ENCODE measurements around the gene SORBS1. TPM values are rescaled to one million over a fixed set of nuclear protein-coding genes. Genes with fewer than 3 reads are reported as not detected.

SORBS1 gene
- total and polyA plus RNA-seq, 9 of the 15 experiments (the other 6 are each of a cell fraction or from before 2014, with no cell fraction given) = 2.0 to 13.3 (median 6.5) TPM

DNA sequence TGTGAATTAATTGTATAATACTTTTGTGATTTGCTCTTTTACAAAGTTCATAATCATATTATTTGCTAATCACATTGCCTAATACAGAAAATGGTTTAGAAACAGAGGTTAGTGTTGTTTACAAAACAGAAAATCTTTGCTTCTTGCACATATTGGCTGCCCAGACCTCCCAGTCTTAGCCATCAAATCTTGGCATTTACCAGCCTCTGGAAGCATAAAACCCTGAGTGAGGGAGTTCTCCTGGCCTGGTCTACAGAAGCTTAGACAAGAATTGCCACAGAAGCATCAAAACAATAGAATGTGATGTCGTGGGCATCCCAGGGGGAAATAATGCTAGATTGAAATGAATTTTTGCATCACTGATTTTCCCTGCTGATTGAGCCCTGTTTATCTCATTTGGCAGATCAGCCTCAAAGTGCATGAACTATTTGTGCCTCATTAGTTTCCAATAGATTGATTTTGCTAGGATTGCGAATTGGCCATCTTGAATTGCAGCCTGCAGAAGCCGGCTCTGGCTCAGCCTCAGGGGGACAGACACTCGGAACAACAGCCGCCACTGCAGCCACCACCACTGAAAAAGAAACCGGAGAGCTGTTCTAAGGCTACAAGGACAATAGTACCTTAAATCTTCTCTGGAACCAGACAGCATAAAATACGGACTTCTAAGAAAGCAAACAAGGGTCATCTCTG is 11.1 kb upstream of the SORBS1 start:
- no peaks in the 10 kb centered on the region for H3K79me2 ChIP-seq (ENCODE audit: control insufficient read depth, insufficient read depth, low read length)
- intact Hi-C loops (cut with micrococcal nuclease) = no loop called here

More for the DNA sequence above, 11.1 kb upstream of the SORBS1 start:
- Histone ChIP-seq H3K4me2 (ENCODE audit: insufficient read depth, low read length) (no peak overlapping the region), H3K9me1 (ENCODE audit: control insufficient read depth, insufficient read depth, low read length) (no peaks in the 10 kb centered on the region), H4K20me1 (replicated peaks; ENCODE audit: control insufficient read depth, insufficient read depth, low read length) (no peaks in the 10 kb centered on the region), H3K4me1 (replicated peaks in 1 of 2; ENCODE audit: control insufficient read depth in 2 of 2, insufficient read depth in 2 of 2, low read length in 2 of 2) (no peaks in the 10 kb centered on the region; a peak in 1 of 5 replicates), H3K9me3 (replicated peaks; ENCODE audit: control insufficient read depth, insufficient read depth, low read depth, low read length) (no peaks in the 10 kb centered on the region), H3K27me3 (ENCODE audit: control insufficient read depth in 2 of 2, insufficient read depth in 2 of 2, low read length in 2 of 2) (no peaks in the 10 kb centered on the region), H3K9ac (ENCODE audit: insufficient read depth in 1 of 2, low read depth in 2 of 2, low read length in 2 of 2) (no peak overlapping the region), H3K27ac (ENCODE audit: extremely low read depth, low read depth, low read length) (no peak overlapping the region), H2AFZ (ENCODE audit: low read depth, low read length) (no peak overlapping the region), H3K36me3 (ENCODE audit: control insufficient read depth, insufficient read depth, low read length) (no peaks in the 10 kb centered on the region), H3K4me3 (no peak overlapping the region)
- in situ Hi-C loops (cut with MboI) = no loop called here
- no peak for ATAC-seq
- FAIRE-seq = no peak
- WGBS (ENCODE audit: insufficient coverage, low coverage, missing lambda C conversion rate) = 52% methylated on average over 5 of the region's 7 CpGs
- no peak for TF ChIP-seq NFYB (IDR thresholded peaks at IDR 0.05; ENCODE audit: extremely low read depth, insufficient read length)
- TF ChIP-seq ZBTB7A (IDR thresholded peaks at IDR 0.05; ENCODE audit: borderline replicate concordance, control insufficient read depth, low read depth, low read length) = no peak
- no peak for TF ChIP-seq BCL6 (CRISPR knock-in tag; IDR thresholded peaks at IDR 0.05)
- no peak for TF ChIP-seq ETS2 (tag; IDR thresholded peaks at IDR 0.05; ENCODE audit: borderline replicate concordance, poor library complexity, severe bottlenecking)
- TF ChIP-seq MTF1 (CRISPR knock-in tag; IDR thresholded peaks at IDR 0.05; ENCODE audit: borderline replicate concordance) = no peak
- TF ChIP-seq HOXB6 (CRISPR knock-in tag; IDR thresholded peaks at IDR 0.05; ENCODE audit: borderline replicate concordance) = no peak
- TF ChIP-seq, protein P1, sequence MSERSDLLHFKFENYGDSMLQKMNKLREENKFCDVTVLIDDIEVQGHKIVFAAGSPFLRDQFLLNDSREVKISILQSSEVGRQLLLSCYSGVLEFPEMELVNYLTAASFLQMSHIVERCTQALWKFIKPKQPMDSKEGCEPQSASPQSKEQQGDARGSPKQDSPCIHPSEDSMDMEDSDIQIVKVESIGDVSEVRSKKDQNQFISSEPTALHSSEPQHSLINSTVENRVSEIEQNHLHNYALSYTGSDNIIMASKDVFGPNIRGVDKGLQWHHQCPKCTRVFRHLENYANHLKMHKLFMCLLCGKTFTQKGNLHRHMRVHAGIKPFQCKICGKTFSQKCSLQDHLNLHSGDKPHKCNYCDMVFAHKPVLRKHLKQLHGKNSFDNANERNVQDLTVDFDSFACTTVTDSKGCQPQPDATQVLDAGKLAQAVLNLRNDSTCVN (CRISPR knock-in tag; IDR thresholded peaks at IDR 0.05) = no peak
- TF ChIP-seq, protein P2, sequence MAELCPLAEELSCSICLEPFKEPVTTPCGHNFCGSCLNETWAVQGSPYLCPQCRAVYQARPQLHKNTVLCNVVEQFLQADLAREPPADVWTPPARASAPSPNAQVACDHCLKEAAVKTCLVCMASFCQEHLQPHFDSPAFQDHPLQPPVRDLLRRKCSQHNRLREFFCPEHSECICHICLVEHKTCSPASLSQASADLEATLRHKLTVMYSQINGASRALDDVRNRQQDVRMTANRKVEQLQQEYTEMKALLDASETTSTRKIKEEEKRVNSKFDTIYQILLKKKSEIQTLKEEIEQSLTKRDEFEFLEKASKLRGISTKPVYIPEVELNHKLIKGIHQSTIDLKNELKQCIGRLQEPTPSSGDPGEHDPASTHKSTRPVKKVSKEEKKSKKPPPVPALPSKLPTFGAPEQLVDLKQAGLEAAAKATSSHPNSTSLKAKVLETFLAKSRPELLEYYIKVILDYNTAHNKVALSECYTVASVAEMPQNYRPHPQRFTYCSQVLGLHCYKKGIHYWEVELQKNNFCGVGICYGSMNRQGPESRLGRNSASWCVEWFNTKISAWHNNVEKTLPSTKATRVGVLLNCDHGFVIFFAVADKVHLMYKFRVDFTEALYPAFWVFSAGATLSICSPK (IDR thresholded peaks at IDR 0.05; ENCODE audit: borderline replicate concordance) = no peak
- TF ChIP-seq, protein P3, sequence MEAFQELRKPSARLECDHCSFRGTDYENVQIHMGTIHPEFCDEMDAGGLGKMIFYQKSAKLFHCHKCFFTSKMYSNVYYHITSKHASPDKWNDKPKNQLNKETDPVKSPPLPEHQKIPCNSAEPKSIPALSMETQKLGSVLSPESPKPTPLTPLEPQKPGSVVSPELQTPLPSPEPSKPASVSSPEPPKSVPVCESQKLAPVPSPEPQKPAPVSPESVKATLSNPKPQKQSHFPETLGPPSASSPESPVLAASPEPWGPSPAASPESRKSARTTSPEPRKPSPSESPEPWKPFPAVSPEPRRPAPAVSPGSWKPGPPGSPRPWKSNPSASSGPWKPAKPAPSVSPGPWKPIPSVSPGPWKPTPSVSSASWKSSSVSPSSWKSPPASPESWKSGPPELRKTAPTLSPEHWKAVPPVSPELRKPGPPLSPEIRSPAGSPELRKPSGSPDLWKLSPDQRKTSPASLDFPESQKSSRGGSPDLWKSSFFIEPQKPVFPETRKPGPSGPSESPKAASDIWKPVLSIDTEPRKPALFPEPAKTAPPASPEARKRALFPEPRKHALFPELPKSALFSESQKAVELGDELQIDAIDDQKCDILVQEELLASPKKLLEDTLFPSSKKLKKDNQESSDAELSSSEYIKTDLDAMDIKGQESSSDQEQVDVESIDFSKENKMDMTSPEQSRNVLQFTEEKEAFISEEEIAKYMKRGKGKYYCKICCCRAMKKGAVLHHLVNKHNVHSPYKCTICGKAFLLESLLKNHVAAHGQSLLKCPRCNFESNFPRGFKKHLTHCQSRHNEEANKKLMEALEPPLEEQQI (IDR thresholded peaks at IDR 0.05) = no peak
- ChIA-PET POLR2A (no interaction called here), CTCF (ENCODE audit: low intra/inter-chr PET ratio) (no interaction called here)
- no peak for DNase-seq (ENCODE audit: extremely low read depth in 1 of 4, low spot score in 3 of 4)
- BruUV-seq (replicated peaks) = no TSS peak
